GM21381 (cell line): ENCODE data around the gene PHKB.
"Not testable (repeated sequence)": the region's sequence is repeated elsewhere in the genome, so short reads cannot be mapped to it uniquely, and the experiment has no call there.

Experiments used
- ATAC-seq: cut with Tn5 transposase; IDR thresholded peaks from one replicate; pipeline ENCODE4 v1.9.1; 2021; ENCODE audit warnings: mild to moderate bottlenecking, moderate library complexity; ENCODE audit not compliant: unreplicated experiment

The PHKB gene

DNA sequence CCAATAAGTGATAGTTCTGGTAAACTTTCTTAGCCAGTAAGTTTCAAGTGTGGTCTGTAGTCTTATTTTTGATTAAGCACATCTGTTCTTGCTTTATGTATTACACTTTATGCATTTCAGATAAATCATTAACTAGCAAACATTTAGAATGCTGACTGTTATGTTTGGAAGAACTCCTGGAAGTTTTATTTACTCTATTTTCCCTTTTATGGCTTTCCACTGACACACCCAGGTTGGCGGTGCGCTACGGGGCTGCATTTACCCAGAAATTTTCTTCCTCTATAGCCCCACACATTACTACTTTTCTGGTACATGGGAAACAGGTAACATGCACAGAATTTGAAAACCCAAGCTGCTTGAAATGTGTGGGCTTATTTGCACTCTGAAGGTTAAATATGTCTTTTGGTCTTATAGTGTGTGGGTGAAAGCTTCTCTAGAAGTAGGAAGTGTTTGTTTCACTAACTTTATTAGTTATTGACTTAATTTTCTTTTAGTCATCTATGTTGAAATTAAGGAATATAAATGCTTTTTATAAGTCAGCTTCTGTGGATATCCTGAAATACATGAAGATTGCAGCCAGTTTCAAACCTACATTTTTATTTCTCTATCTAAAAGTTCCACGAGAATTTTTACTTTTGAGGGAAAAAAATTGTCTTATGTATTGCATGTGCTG, 203.7 kb downstream of the PHKB start:
- ATAC-seq: no peak

DNA sequence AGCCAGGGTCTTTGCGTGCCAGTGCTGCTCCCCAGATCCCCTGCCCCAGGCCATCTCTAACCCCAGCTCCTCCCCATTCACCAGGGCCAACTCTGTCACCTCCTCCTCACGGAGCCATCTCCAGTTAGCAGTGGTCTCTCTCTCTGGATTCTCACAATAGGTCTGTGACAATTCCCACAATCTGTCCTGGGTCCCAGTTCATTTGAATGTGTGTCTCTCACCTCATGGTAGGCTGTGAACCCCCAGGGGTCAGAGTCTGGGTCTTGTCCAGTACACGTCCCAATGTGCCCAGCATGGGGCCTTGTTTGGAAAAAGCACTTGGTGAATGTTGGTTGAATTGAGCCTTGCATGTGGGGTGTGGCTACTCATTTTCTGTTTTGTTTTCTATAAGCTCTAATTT, 205.3 kb downstream of the PHKB start:
- ATAC-seq: no peak

DNA sequence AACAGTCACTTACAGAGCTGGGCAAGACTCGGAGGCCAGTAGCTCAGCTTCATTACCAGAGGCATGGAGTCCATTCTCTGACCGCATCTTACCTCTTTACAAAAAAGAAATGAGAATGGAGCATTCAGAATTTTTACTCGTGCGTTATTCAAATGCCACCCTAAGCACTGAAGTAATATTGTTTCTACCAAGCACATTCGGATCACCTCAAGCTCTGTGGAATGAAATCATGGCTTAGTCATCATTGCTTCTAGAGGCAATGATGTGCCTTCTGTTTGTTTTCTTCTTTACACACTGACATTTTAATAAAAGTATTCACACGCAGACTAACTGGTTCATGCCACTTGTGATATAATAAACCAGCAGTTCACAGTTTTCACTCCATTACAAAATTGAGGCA, 206.8 kb downstream of the PHKB start:
- ATAC-seq: no peak

DNA sequence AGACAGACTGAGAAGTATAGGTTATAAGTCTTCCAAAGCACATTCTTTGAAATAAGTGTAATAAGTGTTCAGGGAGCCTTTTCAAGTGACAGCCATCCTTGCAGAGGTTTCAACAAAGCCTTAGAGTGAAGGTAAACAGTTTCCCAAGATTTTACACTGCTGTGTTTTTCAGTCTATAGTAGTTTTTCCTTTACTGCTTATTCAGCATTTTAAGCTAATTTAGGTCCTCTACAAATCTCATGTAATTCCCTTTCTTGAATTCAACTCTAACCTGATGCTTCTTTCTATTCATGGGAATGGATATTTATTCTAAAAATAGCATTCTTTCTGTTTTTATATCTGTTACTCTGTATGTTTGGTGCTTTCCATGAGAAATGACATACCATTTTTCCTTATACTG, 211.3 kb downstream of the PHKB start:
- no peak for ATAC-seq

DNA sequence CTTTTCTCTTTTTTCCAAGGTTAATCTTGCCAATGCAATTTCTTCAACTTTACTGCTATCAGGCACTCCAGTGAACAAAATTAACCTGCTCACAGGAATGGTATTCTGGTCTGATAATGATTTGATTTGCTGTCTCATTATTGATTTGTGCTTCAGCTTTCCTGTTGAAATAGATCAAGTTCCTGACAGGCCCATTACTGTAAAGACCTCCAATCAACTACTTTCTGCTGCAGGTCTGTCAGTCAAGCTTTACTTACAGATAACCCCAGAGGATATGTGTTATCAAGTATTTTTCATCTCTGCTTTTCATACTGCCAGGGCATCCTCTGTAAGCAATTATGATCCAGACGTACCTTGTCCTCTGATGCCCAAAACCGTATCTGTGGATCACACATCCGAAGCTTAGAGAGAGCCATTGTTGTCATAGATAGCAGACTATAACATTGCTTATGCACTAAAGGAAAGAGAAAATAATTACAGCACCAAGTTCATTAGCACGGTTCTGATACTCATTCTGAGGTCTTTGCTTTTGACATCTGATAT, 215.6 kb downstream of the PHKB start:
- no peak for ATAC-seq

DNA sequence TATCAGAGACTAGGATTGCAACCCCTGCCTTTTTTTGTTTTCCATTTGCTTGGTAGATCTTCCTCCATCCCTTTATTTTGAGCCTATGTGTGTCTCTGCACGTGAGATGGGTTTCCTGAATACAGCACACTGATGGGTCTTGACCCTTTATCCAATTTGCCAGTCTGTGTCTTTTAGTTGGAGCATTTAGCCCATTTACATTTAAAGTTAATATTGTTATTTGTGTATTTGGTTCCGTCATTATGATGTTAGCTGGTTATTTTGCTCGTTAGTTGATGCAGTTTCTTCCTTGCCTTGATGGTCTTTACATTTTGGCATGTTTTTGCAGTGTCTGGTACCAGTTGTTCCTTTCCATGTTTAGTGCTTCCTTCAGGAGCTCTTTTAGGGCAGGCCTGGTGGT, 220.4 kb downstream of the PHKB start:
- not testable (repeated sequence) for ATAC-seq

DNA sequence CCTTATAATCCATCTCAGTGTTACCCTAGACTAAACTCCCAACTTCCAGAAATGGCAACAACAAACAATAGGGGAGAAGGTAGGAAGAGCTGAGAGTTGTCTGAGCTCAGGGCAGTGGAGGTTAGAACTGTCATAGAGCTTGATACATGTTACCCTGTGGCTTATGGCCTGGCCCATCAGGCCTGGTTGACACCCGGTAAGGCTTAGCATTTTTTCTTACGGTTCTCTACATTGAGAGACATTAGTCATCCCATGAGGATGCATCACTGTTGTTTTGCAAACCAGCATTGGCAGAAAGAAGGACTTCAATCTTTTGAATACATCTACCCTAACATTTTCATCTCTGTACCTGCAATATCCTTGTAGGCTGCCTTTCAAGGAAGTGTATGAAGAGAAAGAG, 226.6 kb downstream of the PHKB start:
- no peak for ATAC-seq

DNA sequence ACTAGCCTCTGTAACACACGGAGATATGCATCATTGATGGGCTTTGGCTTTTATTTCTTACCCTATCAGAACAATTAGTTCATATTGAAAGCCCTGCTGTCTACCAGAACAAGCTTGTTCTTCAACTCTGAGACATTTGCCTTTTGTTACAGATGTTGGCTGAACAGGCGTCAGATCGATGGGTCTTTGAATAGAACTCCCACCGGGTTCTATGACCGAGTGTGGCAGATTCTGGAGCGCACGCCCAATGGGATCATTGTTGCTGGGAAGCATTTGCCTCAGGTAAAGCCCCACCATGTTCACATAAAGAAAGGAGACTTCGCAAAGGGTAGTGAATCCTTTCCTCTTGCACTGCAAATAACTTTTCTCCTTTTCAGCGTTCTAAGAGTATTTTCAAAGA, 232.1 kb downstream of the PHKB start:
- ATAC-seq: no peak

DNA sequence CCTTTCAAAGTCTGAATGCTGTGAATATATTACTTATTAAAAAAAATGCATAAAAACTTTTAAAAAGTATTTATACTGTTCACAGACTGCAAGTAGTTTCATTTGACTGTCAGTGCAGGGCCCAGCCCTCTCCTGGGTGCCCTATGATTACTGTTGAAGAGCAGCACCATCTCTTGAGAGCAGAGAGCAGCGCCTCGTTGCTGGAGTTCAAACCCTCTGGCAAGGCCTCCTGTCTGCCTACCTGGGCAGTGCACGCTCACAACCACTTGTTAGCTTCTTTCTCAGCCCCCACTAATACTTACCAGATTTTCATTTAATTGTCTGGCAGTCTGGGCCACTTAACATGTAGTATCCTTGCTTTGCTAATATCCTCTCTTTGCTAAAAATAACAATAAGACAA, 233.4 kb downstream of the PHKB start:
- ATAC-seq: no peak

DNA sequence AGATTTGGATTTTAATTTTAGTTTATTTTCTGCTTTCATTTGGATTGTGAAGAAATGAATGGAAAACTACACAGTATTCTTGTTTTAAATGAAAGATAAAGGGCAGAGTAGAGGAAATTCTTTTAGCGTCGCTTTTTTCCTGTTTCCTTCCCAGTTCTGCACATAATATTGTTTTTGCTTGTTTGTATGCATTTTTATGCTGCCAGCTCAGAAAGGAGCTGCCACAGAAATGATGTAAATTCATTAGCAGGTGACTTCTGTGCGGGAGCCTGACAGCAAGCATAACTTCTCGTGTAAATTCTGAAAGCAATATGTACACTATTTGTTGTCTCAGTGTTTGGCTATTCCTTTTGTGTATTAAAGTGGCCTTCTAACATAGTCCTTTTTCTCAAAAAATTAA, 234.6 kb downstream of the PHKB start:
- no peak for ATAC-seq

DNA sequence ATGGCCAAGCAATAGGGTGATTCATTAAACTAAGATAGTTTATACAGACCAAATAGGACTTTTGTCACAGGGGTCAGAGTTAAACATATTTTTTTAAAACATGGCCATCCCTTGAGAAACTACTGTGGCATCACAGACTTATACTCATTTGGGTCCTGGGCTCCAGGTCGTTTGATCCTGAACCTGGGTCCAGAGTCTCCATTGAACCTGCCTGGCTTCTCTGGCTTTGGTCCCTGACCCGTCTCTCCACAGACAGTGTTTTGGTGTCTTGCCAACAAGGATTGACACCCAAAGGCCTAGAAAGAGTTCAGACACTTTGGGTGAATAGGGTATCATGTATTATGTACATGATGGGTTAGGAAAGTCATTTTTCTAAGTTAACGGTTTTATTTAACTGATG, 236.7 kb downstream of the PHKB start:
- no peak for ATAC-seq

DNA sequence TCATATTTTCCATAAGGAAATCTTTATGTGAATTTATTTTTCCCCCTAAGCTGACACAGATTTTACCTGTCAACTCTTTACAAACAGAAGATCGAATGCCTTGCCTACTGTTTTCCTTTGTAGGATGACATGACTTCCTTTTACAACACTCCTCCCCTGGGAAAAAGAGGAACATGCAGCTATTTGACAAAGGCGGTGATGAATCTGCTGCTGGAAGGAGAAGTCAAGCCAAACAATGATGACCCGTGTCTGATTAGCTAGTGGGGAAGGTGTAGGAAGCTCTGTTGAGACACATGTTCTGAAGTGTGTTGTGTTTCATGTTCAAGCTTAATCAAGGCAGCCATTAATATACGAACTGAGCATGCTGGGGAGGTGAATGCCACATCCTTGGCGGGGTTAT, 238.0 kb downstream of the PHKB start:
- ATAC-seq: no peak

DNA sequence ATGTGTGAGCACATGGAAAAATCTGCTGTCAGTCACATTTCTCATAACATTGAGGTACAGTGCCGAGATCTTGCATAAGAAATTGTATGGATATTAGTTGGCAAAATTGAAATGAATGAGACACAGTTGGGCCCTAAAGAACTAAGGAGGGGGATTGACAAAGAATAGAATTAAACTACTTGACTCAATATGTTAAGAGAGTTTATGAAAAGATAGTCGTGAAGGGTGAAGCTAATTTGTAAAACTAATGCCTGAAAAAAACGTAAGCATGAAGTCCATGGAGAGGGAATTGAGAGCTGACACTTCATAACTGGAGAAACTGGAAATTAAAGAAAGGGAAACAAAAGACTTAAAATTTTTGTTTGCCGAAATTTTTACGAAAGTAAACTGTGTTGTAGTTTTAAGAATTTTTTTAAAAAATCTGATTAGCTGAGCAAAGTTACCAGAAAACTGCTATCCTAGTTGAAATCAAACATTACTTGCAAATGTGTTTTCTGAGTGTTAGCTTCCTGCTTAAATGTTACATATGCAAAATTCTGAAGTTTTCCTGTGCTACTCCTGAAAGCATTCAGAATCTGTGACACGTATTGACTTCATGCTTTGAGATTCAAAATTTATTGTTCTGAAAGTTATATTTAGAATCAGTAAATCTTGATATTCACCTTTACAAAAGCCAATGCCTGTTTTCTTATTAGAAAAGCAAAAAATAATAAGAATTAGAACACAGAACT, 239.9 kb downstream of the PHKB start:
- ATAC-seq: no peak

DNA sequence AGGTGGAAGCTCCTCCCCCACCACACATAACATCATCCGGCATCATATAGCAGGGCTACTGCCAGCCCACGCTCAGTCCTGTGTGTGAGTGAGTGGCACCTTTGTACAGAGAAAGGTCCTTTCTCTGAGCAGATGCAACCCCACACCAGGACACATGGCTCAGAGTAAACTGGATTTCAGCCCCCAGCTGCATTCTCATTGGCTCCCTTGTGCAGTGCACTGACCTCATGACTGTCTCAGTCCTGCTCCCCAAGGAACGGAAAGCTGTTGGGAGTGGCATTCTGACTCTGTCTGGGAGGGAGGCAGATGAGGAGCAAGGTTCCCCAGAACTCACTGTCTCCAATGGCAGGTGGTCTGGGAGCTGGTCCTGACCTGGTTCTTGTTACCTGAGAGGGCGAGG, 244.1 kb downstream of the PHKB start:
- ATAC-seq: no peak

DNA sequence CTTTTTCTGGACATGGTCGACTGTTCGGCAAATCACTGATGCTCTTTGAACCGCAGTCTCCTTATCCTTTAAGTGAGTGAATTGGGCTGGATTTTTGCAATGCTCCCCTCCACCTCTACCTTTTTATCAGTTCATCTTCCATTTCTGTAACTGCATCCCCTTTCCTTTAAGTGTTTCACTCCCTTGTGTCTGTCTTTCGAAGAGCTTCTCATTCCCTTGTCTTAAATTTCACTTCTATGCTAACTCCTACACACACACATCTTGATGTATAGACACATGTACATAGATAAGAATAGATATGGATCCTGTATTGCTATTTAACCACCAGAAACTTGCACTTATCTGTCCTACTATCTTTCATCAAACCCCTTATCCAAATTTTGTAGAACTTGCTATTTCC, 250.7 kb downstream of the PHKB start:
- ATAC-seq: no peak

DNA sequence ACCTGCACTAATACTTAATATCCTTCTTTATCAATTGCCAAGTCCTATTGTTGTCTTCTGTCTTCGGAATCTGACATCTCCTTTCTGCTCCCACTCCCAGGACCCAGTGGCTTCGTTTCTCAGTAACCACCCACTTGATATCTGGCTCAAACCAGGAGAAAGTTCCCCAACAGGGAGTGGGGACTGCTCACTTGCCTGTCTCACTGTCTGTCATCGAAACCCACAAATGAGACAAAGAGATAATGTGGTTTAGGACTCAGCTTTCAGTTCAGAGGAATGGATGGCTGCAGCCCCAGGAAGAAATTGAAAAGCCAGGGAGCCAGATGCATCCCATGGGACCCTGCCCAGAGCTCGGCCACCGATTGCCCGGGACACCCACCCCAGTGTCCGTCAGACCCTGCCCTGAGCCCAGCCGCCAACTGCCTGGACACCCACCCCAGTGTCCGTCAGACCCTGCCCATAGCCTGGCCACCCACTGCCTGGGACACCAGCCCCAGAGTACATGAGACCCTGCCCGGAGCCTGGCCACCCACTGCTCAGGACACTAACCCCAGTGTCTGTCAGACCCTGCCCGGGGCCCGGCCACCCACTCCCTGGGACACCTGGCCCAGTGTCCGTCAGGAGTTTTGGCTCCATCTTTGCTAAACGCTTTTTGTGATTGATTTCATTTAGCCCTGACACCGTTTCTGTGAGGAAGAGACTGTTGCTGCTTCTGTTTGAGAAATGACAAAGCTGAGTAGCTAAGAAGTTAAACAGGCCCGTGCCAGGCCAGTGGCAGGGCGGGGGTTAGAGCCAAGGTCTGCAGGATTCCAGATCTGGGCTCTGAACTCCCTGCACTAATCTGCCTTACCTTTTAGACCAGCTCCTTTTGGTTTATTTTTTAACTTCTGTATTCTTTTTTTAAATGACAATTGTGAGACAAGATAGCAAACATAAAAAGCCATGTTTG, 251.4 kb downstream of the PHKB start:
- no peak for ATAC-seq

DNA sequence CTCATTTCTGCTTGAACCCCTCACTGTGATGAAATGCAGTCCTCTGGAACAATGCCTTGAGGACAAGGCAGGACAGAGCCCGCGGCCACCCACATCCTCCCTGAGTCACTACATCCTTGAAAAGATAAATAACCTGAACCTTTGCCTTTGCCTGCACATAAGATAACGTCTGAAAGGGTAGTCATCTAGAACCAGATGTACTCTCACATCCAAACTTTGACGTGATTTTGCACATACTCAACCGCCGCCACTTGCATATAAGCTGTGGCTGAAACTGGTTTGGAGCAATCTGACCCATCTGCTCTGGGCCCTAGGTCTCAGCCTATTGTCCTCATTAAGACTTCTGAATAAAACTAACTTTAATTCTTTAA, 252.1 kb downstream of the PHKB start:
- no peak for ATAC-seq

DNA sequence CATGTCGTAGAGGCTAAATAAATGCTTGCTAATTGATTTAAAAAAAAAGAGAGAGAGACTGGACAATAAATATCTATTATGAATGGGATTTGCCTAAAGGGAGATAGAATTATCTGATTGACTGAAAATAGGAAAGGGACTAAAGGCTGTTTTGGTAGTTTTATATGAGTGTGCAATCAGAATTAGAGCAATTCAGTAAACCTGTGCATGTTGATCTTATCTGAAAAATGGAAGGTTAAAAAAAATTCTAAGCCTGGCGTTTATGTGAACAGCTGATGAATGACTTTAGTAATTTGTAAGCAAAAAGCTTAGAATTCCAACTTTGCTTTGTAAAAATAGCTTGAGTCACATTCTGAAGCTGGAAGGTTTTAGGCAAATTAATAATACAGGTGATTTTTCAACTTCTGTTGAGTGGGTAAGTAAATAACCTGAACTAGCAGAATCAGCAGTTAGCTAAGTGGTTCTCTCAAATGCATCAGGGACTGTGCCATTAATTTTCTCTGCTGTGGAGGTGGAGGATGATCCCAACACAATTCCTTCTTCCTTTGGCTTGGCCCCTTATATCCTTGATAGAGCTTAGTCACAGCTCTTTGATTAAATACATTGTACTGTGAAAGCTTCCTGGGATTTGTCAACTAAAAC, 254.4 kb downstream of the PHKB start:
- ATAC-seq: no peak

DNA sequence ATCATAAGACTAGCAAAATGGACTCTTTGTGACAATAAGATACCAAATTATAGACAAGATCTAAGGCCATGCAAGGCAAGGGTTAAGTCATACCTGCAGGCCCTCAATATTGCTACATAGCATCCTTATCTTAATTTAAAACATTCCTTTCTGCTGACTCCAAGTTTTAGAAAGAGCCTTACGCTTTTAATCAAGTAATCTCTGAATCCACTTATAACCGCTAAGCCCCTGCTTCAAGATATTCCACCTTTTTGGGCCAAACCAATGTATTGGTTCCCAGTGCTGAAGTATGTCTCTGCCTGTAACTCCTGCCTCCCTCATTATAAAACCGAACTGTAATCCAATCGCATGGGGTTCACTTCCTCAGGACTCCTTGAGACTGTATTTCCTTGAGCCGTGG, 255.4 kb downstream of the PHKB start:
- no peak for ATAC-seq

DNA sequence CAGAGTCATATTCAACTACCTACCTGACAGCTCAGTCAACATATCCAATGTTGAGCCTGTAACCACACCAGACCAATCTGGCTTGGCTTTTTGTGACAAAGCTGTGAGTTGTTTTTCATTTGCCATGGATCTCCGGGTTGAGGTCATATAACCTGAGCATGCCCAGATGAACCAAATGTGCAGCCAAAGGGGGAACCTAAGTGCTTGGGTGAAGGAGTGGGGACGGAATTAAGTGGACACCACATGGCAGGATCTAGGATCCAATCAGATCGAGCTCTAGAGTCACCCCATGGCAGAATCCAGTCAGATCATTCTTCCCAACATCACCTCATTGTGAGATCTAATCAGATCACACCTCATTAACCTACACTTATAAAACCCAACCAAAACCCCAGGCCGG, 258.6 kb downstream of the PHKB start:
- no peak for ATAC-seq

DNA sequence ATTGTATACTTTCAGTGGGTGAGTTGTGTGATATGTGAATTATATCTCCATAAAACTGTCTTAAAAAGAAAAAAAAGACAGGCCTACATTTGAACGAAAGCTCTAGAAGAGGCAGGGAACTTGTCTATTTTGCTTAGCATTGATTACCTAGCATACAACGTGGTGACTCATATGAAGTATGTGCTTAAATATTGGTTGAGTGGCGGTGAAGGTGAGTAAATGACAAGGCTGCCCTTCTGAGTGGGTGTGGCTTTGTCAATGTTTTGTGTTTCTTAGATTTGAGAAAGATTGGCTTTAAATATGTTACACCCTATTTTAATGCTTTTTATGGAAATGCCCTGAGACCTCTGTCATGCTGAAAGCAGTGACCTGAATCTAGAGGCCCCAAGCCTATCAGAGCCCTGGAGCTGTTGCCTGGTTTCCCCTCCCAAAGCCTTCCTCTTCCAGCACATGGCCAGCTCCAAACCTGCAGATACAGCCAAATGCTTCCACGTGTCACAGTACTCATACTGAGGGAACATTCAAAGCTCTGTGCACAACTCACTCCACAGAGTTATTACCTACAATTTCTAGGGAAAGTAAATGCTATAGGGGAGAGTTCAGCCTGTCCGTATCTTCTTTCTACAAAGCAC, 260.0 kb downstream of the PHKB start:
- no peak for ATAC-seq
